Lower leg skin (tissue), 3 donors: ENCODE results near the gene SULT1A2.

ENCODE experiments used
- POLR2A ChIP-seq, 2 donors: fragments of 450-650 bp; IDR thresholded peaks; one replicate each; pipeline ENCODE4 v1.6.1; 2016 to 2017; ENCODE audit warnings: antibody characterized with exemption in 2 of 2, mild to moderate bottlenecking in 1 of 2, moderate library complexity in 1 of 2
- TF ChIP-seq, protein P1 (sequence below), 3 donors: fragments of 450-650 bp; IDR thresholded peaks; one replicate each; pipeline ENCODE4 v1.5.1; 2016; ENCODE audit warnings: antibody characterized with exemption in 3 of 3, mild to moderate bottlenecking in 3 of 3, moderate library complexity in 2 of 3

DNA sequence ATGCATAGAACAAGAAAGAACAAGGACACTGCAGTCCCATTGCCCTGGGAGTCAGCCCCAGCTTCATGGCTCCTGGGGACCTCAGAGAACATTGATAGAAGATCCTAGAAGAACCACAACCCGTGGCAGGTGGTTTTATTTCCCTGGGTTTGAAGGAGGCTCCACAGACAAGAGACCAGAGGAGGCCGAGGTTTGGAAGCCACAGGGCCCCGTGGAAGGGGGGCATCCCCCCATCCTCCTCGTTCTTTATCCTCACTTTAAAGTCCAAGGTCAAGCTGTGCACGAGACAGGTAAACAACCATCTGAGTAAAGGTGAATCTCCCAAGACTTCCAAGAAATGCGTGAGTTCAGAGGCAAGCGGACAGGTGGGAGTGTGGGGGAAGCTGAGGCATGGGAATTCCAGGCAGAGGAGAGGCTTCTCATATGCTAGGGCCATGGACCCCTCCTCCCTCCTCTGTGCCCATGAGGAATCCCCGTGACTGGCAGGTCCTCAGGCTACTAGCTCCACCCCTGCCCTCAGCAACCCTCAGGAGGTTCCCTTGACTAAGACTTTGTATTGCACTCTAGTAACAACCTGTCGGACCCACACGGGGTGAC is 13.8 kb upstream of the SULT1A2 start:
- TF ChIP-seq, protein P1, sequence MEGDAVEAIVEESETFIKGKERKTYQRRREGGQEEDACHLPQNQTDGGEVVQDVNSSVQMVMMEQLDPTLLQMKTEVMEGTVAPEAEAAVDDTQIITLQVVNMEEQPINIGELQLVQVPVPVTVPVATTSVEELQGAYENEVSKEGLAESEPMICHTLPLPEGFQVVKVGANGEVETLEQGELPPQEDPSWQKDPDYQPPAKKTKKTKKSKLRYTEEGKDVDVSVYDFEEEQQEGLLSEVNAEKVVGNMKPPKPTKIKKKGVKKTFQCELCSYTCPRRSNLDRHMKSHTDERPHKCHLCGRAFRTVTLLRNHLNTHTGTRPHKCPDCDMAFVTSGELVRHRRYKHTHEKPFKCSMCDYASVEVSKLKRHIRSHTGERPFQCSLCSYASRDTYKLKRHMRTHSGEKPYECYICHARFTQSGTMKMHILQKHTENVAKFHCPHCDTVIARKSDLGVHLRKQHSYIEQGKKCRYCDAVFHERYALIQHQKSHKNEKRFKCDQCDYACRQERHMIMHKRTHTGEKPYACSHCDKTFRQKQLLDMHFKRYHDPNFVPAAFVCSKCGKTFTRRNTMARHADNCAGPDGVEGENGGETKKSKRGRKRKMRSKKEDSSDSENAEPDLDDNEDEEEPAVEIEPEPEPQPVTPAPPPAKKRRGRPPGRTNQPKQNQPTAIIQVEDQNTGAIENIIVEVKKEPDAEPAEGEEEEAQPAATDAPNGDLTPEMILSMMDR (IDR thresholded peaks at IDR 0.05) = no peak
- TF ChIP-seq POLR2A (IDR thresholded peaks at IDR 0.05) = no peak
